HepG2 (cell line): ENCODE data around the gene GALR2. TPM values are rescaled to one million over a fixed set of nuclear protein-coding genes. Genes with fewer than 3 reads are reported as not detected.

Experiments
- ATAC-seq: fragments of 200-7000 bp; cut with Tn5 transposase; 3 replicates; pipeline ENCODE4 v1.9.1; 2020; ENCODE audit warnings: mild to moderate bottlenecking, moderate library complexity
- BruUV-seq: library from RNA; stranded (reverse); fragments of 400-500 nt; replicated peaks from 2 replicates; lab custom pipeline; 2021; lab: Mats Ljungman, UMichigan
- CTCF ChIA-PET: fragments of 300-600 bp; formaldehyde crosslinking; extraction: SDS; loops from one replicate; lab custom pipeline; 2021; ENCODE audit warnings: low total read pairs, inconsistent platforms, low intra/inter-chr PET ratio; lab: Yijun Ruan, JAX
- POLR2A ChIA-PET: fragments of 350-600 bp; sonication (Branson Sonifier 250); formaldehyde crosslinking; loops from one replicate; lab custom pipeline; 2020; ENCODE audit warnings: antibody characterized with exemption, inconsistent platforms; lab: Yijun Ruan, JAX
- DNase-seq: peaks from one replicate; pipeline ENCODE4 v3.0.0-alpha.2; 2015; ENCODE audit warnings: low spot score
- FAIRE-seq: peaks from 3 replicates; lab custom pipeline; 2011; peaks lifted over from hg19 to GRCh38; lab: Jason Lieb, UNC
- H2AFZ ChIP-seq: one replicate; pipeline ENCODE4 v1.6.1; 2011; ENCODE audit warnings: low read length, inconsistent platforms
- H3K27ac ChIP-seq: fragments of 300-600 bp; 3 replicates; pipeline ENCODE4 v1.8.0; 2011; ENCODE audit warnings: mixed run types, mild to moderate bottlenecking, mixed read lengths, low read length, inconsistent platforms; ENCODE audit not compliant: insufficient read depth; ENCODE audit errors: extremely low read length
- H3K27me3 ChIP-seq, 2 experiments: fragments of 200-600 bp in 1 of 2; 2 replicates in 1 of 2; 3 replicates in 1 of 2; pipeline versions ENCODE4 v1.6.0 to v1.8.0; 2011; ENCODE audit warnings: low read length in 2 of 2, mild to moderate bottlenecking in 2 of 2, moderate library complexity in 2 of 2, inconsistent platforms in 1 of 2; ENCODE audit not compliant: insufficient read depth in 2 of 2, control insufficient read depth in 1 of 2
- H3K36me3 ChIP-seq, 2 experiments: fragments of 200-600 bp in 1 of 2; replicated peaks in 1 of 2; 2 replicates in 1 of 2; 3 replicates in 1 of 2; pipeline versions ENCODE4 v1.5.1 to v1.8.0; 2011; ENCODE audit warnings: low read length in 2 of 2, inconsistent platforms in 1 of 2; ENCODE audit not compliant: insufficient read depth in 2 of 2, control insufficient read depth in 1 of 2
- H3K4me1 ChIP-seq: 2 replicates; pipeline ENCODE4 v1.5.1; 2012; ENCODE audit warnings: low read length, inconsistent platforms; ENCODE audit not compliant: insufficient read depth
- H3K4me2 ChIP-seq: 2 replicates; pipeline ENCODE4 v1.6.0; 2011; ENCODE audit warnings: low read depth, low read length, inconsistent platforms
- H3K4me3 ChIP-seq, 3 experiments: fragments of 200-600 bp in 1 of 3; sonication (generic), shearing (Covaris generic) in 1 of 3; replicated peaks in 1 of 3; 2 replicates each; pipeline ENCODE4 v1.5.1; 2011 to 2016; ENCODE audit warnings: low read length in 3 of 3, inconsistent platforms in 2 of 3, low read depth in 2 of 3, mild to moderate bottlenecking in 2 of 3, control low read depth in 1 of 3, mixed read lengths in 1 of 3; ENCODE audit not compliant: insufficient read depth in 1 of 3
- H3K79me2 ChIP-seq: one replicate; pipeline ENCODE4 v1.6.1; 2011; ENCODE audit warnings: low read length, inconsistent platforms; ENCODE audit not compliant: insufficient read depth
- H3K9ac ChIP-seq: 2 replicates; pipeline ENCODE4 v1.6.0; 2011; ENCODE audit warnings: mild to moderate bottlenecking, low read depth, low read length, inconsistent platforms; ENCODE audit not compliant: insufficient read depth
- H3K9me3 ChIP-seq: 2 replicates; pipeline ENCODE4 v1.5.1; 2012; ENCODE audit warnings: mild to moderate bottlenecking, low read length
- H4K20me1 ChIP-seq: 2 replicates; pipeline ENCODE4 v1.6.0; 2011; ENCODE audit warnings: inconsistent platforms, mild to moderate bottlenecking, low read length, moderate library complexity; ENCODE audit not compliant: insufficient read depth
- ESRRA ChIP-seq: sonication (generic); formaldehyde crosslinking; IDR thresholded peaks from 2 replicates; pipeline ENCODE4 v1.5.1; 2020; ENCODE audit warnings: mild to moderate bottlenecking, low read depth, missing genetic modification reagents
- FOSL2 ChIP-seq: sonication (generic); formaldehyde crosslinking; IDR thresholded peaks from 2 replicates; pipeline ENCODE4 v1.4.0; 2020; ENCODE audit warnings: missing genetic modification reagents
- HMG20A ChIP-seq: IDR thresholded peaks from 2 replicates; pipeline ENCODE4 v1.6.1; 2016; ENCODE audit warnings: borderline replicate concordance
- HOXA3 ChIP-seq: sonication (generic); formaldehyde crosslinking; IDR thresholded peaks from 2 replicates; pipeline ENCODE4 v1.5.0; 2020; ENCODE audit warnings: missing genetic modification reagents
- KLF16 ChIP-seq, 2 experiments: sonication (generic) in 1 of 2; formaldehyde crosslinking in 1 of 2; IDR thresholded peaks; 2 replicates each; pipeline versions ENCODE4 v1.6.1 to v1.8.0; 2016 to 2023; ENCODE audit warnings: missing genetic modification reagents in 2 of 2, missing compliant biosample characterization in 1 of 2
- MXI1 ChIP-seq: IDR thresholded peaks from 3 replicates; pipeline ENCODE4 v1.6.1; 2012; ENCODE audit warnings: low read depth, low read length, inconsistent platforms, borderline replicate concordance
- SKIL ChIP-seq: sonication (generic); formaldehyde crosslinking; IDR thresholded peaks from 2 replicates; pipeline ENCODE4 v1.8.0; 2022; ENCODE audit warnings: missing genetic modification reagents, mild to moderate bottlenecking, moderate library complexity, borderline replicate concordance
- TAF1 ChIP-seq: sonication (generic); formaldehyde crosslinking; IDR thresholded peaks from 2 replicates; pipeline ENCODE4 v1.4.0; 2020; ENCODE audit warnings: missing genetic modification reagents
- TBX2 ChIP-seq: sonication (generic); formaldehyde crosslinking; IDR thresholded peaks from 2 replicates; pipeline ENCODE4 v1.5.0; 2020; ENCODE audit warnings: missing genetic modification reagents, mild to moderate bottlenecking, borderline replicate concordance
- TOE1 ChIP-seq: sonication (generic); formaldehyde crosslinking; IDR thresholded peaks from 2 replicates; pipeline ENCODE4 v1.4.0; 2020; ENCODE audit warnings: mild to moderate bottlenecking, missing genetic modification reagents
- ZNF136 ChIP-seq: sonication (generic); formaldehyde crosslinking; IDR thresholded peaks from 2 replicates; pipeline ENCODE4 v1.8.1; 2022; ENCODE audit warnings: low read depth, mild to moderate bottlenecking, moderate library complexity, missing genetic modification reagents
- ZNF232 ChIP-seq: sonication (generic); formaldehyde crosslinking; IDR thresholded peaks from 2 replicates; pipeline ENCODE4 v1.4.0; 2020; ENCODE audit warnings: missing genetic modification reagents, borderline replicate concordance
- ZNF354B ChIP-seq: sonication (generic); formaldehyde crosslinking; IDR thresholded peaks from 2 replicates; pipeline ENCODE4 v1.8.0; 2022; ENCODE audit warnings: mild to moderate bottlenecking, missing genetic modification reagents
- WGBS: methylation state at CpG from one replicate; pipeline ENCODE4 v1.1.6; 2017; ENCODE audit warnings: low lambda C conversion rate; 5-methylcytosine and 5-hydroxymethylcytosine counted together
- in situ Hi-C: cut with HindIII; loops from 2 replicates; pipeline ENCODE4 v1.10.0; 2017; ENCODE audit warnings: low pct_unique_long_range_greater_than_20kb; ENCODE audit not compliant: extremely low pct_ligation_motif_present
- intact Hi-C: fragments of 100-400 bp; cut with micrococcal nuclease; formaldehyde crosslinking; loops from one replicate; pipeline ENCODE4 v1.10.0; 2022; ENCODE audit not compliant: unreplicated experiment
- polyA plus RNA-seq, 8 experiments: library from polyadenylated mRNA; depleted of rRNA in 3 of 8; stranded (reverse) in 7 of 8; unstranded in 1 of 8; fragments of >200 nt; fragmentation: Illumina TruSeq in 4 of 8; extraction: Trizol in 4 of 8; gene quantifications; 2 replicates each; pipeline versions ENCODE4 v1.2.1 to v1.2.3, GENCODE V29; 2011 to 2016; ENCODE audit warnings: low read depth in 4 of 8, missing spikeins in 1 of 8, mixed read lengths in 1 of 8; ENCODE audit not compliant: insufficient read depth in 1 of 8
- total RNA-seq, 5 experiments: library from RNA; depleted of rRNA; stranded (reverse); fragments of >200 nt; fragmentation: Illumina TruSeq; extraction: Trizol; gene quantifications; 2 replicates each; pipeline ENCODE4 v1.2.3, GENCODE V29; 2016; ENCODE audit warnings: low read depth in 1 of 5
- TF ChIP-seq, protein P1 (sequence below): sonication (generic); formaldehyde crosslinking; IDR thresholded peaks from 2 replicates; pipeline ENCODE4 v1.9.0; 2021; ENCODE audit warnings: missing genetic modification reagents, borderline replicate concordance
- TF ChIP-seq, protein P2 (sequence below): IDR thresholded peaks from 2 replicates; pipeline ENCODE4 v1.6.1; 2016; ENCODE audit warnings: low read depth
- TF ChIP-seq, protein P3 (sequence below): sonication (generic); formaldehyde crosslinking; IDR thresholded peaks from 2 replicates; pipeline ENCODE4 v1.5.1; 2020; ENCODE audit warnings: mild to moderate bottlenecking, missing genetic modification reagents

The GALR2 gene
- total and polyA plus RNA-seq, 2 of the 13 experiments (the other 11 are each of a cell fraction or from before 2014, with no cell fraction given) = 0.48 to 0.58 TPM

- BruUV-seq = no TSS peak
- POLR2A ChIA-PET = interaction anchor here (0.8 to 1.5 kb wide), 5 partner anchors 25 to 128 kb away, joined by 4 to 5 read pairs (median 4); partner anchors contain the start of gene SRP68
- in situ Hi-C loops (no loop called here), intact Hi-C loops (no loop called here)
- no peaks in the 10 kb centered on the region for H3K79me2 ChIP-seq
- peaks cover 52% of the 10 kb centered on the region for H3K4me1 ChIP-seq
- no peak overlapping the region for H3K27ac ChIP-seq
- H4K20me1 ChIP-seq = no peaks in the 10 kb centered on the region
- CTCF ChIA-PET = no interaction called here
- ATAC-seq (peak; percentile 33), FAIRE-seq (no peak), DNase-seq (no peak)
- no peaks in the 10 kb centered on the region for H3K9me3 ChIP-seq
- H3K9ac ChIP-seq = peak overlapping the region; percentile 34
- peak overlapping the region; percentile 81 for H3K4me2 ChIP-seq
- peak overlapping the region; percentile 67 for H2AFZ ChIP-seq
- no peaks in the 10 kb centered on the region for H3K27me3 ChIP-seq
- WGBS = 13% methylated on average over 5 of the region's 5 CpGs
- H3K4me3 ChIP-seq = peak overlapping the region in 2 of 3 experiments; percentile 17 to 49; a peak in 4 of 6 replicates
- H3K36me3 ChIP-seq = peaks cover 0 to 4% of the 10 kb centered on the region in 2 experiments; a peak in 1 of 5 replicates
- TF ChIP-seq HOXA3 (CRISPR knock-in tag) (no peak), ZNF232 (CRISPR knock-in tag) (0 out of 2 replicates have a peak, but pooled peaks have one; percentile 16), HMG20A (CRISPR knock-in tag) (0 out of 2 replicates have a peak, but pooled peaks have one; percentile 5), FOSL2 (CRISPR knock-in tag) (no peak), ZNF354B (CRISPR knock-in tag) (no peak), ESRRA (no peak), KLF16 (CRISPR knock-in tag; IDR thresholded peaks at IDR 0.05) (peak in 1 of 2 experiments; percentile 4; a peak in 1 of 4 replicates), SKIL (CRISPR knock-in tag) (no peak), TBX2 (no peak), TAF1 (CRISPR knock-in tag) (no peak), TOE1 (no peak), ZNF136 (CRISPR knock-in tag) (no peak), MXI1 (no peak)
- TF ChIP-seq, protein P1, sequence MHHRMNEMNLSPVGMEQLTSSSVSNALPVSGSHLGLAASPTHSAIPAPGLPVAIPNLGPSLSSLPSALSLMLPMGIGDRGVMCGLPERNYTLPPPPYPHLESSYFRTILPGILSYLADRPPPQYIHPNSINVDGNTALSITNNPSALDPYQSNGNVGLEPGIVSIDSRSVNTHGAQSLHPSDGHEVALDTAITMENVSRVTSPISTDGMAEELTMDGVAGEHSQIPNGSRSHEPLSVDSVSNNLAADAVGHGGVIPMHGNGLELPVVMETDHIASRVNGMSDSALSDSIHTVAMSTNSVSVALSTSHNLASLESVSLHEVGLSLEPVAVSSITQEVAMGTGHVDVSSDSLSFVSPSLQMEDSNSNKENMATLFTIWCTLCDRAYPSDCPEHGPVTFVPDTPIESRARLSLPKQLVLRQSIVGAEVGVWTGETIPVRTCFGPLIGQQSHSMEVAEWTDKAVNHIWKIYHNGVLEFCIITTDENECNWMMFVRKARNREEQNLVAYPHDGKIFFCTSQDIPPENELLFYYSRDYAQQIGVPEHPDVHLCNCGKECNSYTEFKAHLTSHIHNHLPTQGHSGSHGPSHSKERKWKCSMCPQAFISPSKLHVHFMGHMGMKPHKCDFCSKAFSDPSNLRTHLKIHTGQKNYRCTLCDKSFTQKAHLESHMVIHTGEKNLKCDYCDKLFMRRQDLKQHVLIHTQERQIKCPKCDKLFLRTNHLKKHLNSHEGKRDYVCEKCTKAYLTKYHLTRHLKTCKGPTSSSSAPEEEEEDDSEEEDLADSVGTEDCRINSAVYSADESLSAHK = no peak
- TF ChIP-seq, protein P2, sequence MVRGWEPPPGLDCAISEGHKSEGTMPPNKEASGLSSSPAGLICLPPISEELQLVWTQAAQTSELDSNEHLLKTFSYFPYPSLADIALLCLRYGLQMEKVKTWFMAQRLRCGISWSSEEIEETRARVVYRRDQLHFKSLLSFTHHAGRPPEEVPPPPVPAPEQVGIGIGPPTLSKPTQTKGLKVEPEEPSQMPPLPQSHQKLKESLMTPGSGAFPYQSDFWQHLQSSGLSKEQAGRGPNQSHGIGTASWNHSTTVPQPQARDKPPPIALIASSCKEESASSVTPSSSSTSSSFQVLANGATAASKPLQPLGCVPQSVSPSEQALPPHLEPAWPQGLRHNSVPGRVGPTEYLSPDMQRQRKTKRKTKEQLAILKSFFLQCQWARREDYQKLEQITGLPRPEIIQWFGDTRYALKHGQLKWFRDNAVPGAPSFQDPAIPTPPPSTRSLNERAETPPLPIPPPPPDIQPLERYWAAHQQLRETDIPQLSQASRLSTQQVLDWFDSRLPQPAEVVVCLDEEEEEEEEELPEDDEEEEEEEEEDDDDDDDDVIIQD (CRISPR knock-in tag) = 0 out of 2 replicates have a peak, but pooled peaks have one; percentile 4
- TF ChIP-seq, protein P3, sequence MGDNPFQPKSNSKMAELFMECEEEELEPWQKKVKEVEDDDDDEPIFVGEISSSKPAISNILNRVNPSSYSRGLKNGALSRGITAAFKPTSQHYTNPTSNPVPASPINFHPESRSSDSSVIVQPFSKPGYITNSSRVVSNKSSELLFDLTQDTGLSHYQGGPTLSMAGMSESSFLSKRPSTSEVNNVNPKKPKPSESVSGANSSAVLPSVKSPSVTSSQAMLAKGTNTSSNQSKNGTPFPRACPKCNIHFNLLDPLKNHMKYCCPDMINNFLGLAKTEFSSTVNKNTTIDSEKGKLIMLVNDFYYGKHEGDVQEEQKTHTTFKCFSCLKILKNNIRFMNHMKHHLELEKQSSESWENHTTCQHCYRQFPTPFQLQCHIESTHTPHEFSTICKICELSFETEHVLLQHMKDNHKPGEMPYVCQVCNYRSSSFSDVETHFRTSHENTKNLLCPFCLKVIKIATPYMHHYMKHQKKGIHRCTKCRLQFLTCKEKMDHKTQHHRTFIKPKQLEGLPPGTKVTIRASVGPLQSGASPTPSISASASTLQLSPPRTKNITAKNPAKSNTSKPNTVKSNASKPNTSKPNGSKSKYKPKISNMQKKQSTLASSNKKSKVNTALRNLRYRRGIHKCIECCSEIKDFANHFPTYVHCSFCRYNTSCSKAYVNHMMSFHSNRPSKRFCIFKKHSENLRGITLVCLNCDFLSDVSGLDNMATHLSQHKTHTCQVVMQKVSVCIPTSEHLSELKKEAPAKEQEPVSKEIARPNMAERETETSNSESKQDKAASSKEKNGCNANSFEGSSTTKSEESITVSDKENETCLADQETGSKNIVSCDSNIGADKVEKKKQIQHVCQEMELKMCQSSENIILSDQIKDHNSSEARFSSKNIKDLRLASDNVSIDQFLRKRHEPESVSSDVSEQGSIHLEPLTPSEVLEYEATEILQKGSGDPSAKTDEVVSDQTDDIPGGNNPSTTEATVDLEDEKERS (CRISPR knock-in tag) = no peak
Measured at GRCh38 chr17:76032780-76033108, 41.8 kb upstream of the GALR2 start.
